GM12874 (cell line): ENCODE data around the gene C15orf39.

ENCODE experiments used
- CTCF ChIP-seq: IDR thresholded peaks from 2 replicates; pipeline ENCODE4 v1.5.1; 2011; ENCODE audit warnings: low read depth, mild to moderate bottlenecking, control low read depth, low read length, moderate library complexity; ENCODE audit not compliant: insufficient read depth

Gene C15orf39

DNA sequence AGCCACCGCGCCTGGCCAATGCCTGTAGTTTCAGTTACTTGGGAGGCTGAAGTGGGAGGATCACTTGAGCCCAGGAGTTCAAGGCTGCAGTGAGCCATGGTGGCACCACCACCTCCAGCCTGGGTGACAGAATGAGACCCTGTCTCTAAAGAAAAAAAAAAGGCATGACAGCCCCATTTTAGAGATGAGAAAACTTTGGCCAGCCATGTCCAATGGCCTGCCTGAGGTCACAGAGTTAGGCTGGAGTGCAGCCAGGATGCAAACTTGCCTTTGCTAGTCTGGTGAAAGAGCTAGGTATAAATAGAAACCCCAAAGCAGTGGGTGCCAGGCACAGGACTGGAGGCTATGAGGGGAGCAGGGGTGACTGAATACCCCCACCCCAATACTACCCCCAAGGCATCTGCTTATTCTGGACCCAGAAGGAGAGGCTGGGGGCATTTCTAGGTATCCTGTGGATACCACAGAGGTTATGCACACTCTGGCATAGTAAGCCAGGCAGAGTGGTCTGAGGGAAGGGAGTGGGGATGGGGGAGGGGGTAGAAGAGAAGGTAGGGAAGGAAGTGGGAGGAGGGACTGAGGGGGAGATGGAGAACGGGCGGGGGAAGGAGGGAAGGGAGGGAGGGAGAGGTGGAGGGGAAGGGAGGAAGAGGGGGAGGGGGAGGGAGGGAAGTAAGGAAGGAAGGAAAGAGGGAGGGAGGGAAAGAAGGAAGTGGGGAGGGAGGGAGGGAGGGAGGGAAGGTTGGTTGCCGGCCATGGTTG lies 16.2 kb upstream of the C15orf39 start:
- no peak for TF ChIP-seq CTCF

- no peak for TF ChIP-seq CTCF
Measured at GRCh38 chr15:75186044-75186443, 15.6 kb upstream of the C15orf39 start.

DNA sequence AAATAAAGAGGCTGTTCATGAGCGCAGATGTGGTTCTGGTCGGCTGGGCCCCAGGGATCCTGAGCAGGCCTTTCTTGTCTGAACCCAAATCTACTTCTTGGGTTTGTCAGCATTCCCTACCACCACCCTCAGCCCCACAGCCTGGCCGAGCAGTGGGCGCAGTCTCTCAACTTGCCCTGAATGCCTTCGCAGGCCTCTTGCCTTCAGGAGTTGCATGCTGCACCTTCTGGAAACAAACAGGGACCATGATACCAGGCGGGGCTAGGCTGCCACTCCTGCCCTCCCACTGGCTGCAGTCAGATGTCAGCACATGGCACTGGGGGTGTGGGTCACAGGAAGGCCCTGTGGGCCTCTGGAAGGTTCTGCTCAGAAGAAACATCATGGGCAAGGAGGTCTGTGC lies 13.2 kb upstream of the C15orf39 start:
- TF ChIP-seq CTCF: no peak

GRCh38 chr15:75191235-75191634 lies 10.4 kb upstream of the C15orf39 start:
- no peak for TF ChIP-seq CTCF

DNA sequence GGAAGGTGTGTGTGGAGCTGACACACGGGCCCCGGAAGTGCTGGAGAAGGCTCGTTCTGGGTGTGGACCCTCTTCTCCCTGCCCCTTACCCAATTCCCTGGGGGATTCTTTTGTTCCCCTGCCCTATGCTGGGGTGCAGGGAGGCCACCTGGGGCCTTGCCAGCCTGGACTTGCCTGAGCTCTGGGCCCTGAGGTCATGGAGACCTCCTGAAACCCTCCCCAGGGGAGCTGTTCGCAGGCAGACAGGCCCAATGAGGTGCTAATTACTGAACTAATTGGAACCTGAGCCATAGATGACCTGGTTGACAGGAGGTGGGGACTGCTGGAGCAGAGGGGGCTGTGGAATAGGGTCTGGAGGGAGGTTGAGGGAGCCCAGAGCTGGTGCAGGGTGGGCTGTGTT lies 9.4 kb upstream of the C15orf39 start:
- no peak for TF ChIP-seq CTCF

GRCh38 chr15:75193272-75193671 lies 8.4 kb upstream of the C15orf39 start:
- TF ChIP-seq CTCF: no peak

- TF ChIP-seq CTCF: no peak
Measured at GRCh38 chr15:75193976-75194375, 7.7 kb upstream of the C15orf39 start.
